Gastrocnemius medialis (tissue), 4 donors: ENCODE results near the gene MED25. TPM values are rescaled to one million over a fixed set of nuclear protein-coding genes. Genes with fewer than 3 reads are reported as not detected.

Experiments
- ATAC-seq, 2 donors: fragments of 150-250 bp; one replicate each; pipeline ENCODE4 v1.9.1; 2016
- DNase-seq, 2 donors: peaks; one replicate each; pipeline ENCODE4 v3.0.0-alpha.2; 2019
- H3K27ac ChIP-seq, 4 donors: fragments of 200-600 bp; sonication (generic); 1 replicate in 1 of 4; 2 replicates in 3 of 4; pipeline ENCODE4 v1.5.1; 2016 to 2018; ENCODE audit warnings: mild to moderate bottlenecking in 2 of 4, moderate library complexity in 1 of 4
- H3K27me3 ChIP-seq, 3 donors: fragments of 200-600 bp; sonication (generic) in 2 of 3; 1 replicate in 1 of 3; 2 replicates in 2 of 3; pipeline versions ENCODE4 v1.5.1 to v1.6.0; 2016 to 2019; ENCODE audit warnings: mild to moderate bottlenecking in 1 of 3, moderate library complexity in 1 of 3
- H3K36me3 ChIP-seq, 2 donors: fragments of 200-600 bp; sonication (generic) in 1 of 2; one replicate each; pipeline ENCODE4 v1.5.1; 2017 to 2018
- H3K4me1 ChIP-seq, 2 donors: fragments of 200-600 bp; sonication (generic) in 1 of 2; one replicate each; pipeline ENCODE4 v1.5.1; 2016 to 2017; ENCODE audit warnings: mild to moderate bottlenecking in 2 of 2
- H3K4me3 ChIP-seq, 4 donors: fragments of 200-600 bp; sonication (generic) in 3 of 4; 1 replicate in 1 of 4; 2 replicates in 3 of 4; pipeline ENCODE4 v1.5.1; 2016 to 2019; ENCODE audit warnings: mild to moderate bottlenecking in 2 of 4
- H3K9me3 ChIP-seq, 3 donors: fragments of 200-600 bp; sonication (generic) in 2 of 3; 1 replicate in 1 of 3; 2 replicates in 2 of 3; pipeline ENCODE4 v1.5.1; 2016 to 2019
- CTCF ChIP-seq, 5 experiments: fragments of 450-650 bp in 3 of 5; fragments of 200-600 bp in 2 of 5; sonication (generic) in 2 of 5; IDR thresholded peaks in 4 of 5; conservative IDR thresholded peaks in 1 of 5; 1 replicate in 4 of 5; 2 replicates in 1 of 5; pipeline ENCODE4 v1.5.1; 2016 to 2019; ENCODE audit warnings: antibody characterized with exemption in 5 of 5, mild to moderate bottlenecking in 3 of 5, moderate library complexity in 3 of 5
- POLR2A ChIP-seq, 2 donors: fragments of 450-650 bp; IDR thresholded peaks; one replicate each; pipeline ENCODE4 v1.6.1; 2017; ENCODE audit warnings: antibody characterized with exemption in 2 of 2, mild to moderate bottlenecking in 2 of 2, moderate library complexity in 2 of 2
- in situ Hi-C, 4 donors: fragments of 200-750 bp; cut with MboI; loops; one replicate each; pipeline versions ENCODE4 v1.15.0 to v1.8.0; 2017; ENCODE audit warnings: low sequenced_read_pairs in 4 of 4
- intact Hi-C: fragments of 100-400 bp; cut with DNase I; formaldehyde crosslinking; loops from one replicate; pipeline ENCODE4 v1.15.1; 2023; ENCODE audit warnings: low total_unique reads
- total RNA-seq, 4 donors: library from RNA; depleted of rRNA; stranded (reverse); fragments of >200 nt; gene quantifications; one replicate each; pipeline versions ENCODE4 v1.1.0 to v1.2.3, GENCODE V29; 2016

The MED25 gene
- total RNA-seq, 4 donors from 2014 or later, result 46.6 to 105 (median 78.7) TPM

GRCh38 chr19:49840321-49840720, 22.2 kb downstream of the MED25 start:
- Histone ChIP-seq H3K9me3 (no peaks in the 10 kb centered on the region), H3K27ac (peak overlapping the region; percentile 79 to 96 (median 92)), H3K36me3 (peaks cover 0 to 52% of the 10 kb centered on the region in 2 donors), H3K4me1 (peaks cover 17 to 21% of the 10 kb centered on the region in 2 donors), H3K4me3 (no peak overlapping the region), H3K27me3 (no peaks in the 10 kb centered on the region)
- TF ChIP-seq POLR2A (IDR thresholded peaks at IDR 0.05) (no peak), CTCF (IDR thresholded peaks at IDR 0.05 in 4 of 5, conservative IDR thresholded peaks at IDR 0.05 in 1 of 5) (no peak)
- DNase-seq (no peak), ATAC-seq (no peak)
- in situ Hi-C loops (no loop called here), intact Hi-C loops (no loop called here)

- intact Hi-C loops (no loop called here), in situ Hi-C loops (no loop called here)
- Histone ChIP-seq H3K4me1 (peaks cover 17 to 21% of the 10 kb centered on the region in 2 donors), H3K4me3 (no peak overlapping the region), H3K27ac (peak overlapping the region; percentile 79 to 96 (median 92)), H3K27me3 (no peaks in the 10 kb centered on the region), H3K36me3 (peaks cover 0 to 47% of the 10 kb centered on the region in 2 donors), H3K9me3 (no peaks in the 10 kb centered on the region)
- ATAC-seq, result no peak
- TF ChIP-seq POLR2A (IDR thresholded peaks at IDR 0.05), result no peak
- no peak for TF ChIP-seq CTCF (IDR thresholded peaks at IDR 0.05 in 4 of 5, conservative IDR thresholded peaks at IDR 0.05 in 1 of 5)
- DNase-seq, result no peak
These were observed 22.7 kb downstream of the MED25 start for GRCh38 chr19:49840736-49841249.

- H3K4me1 ChIP-seq, result peaks cover 17 to 21% of the 10 kb centered on the region in 2 donors
- ATAC-seq (peak in 1 of 2 donors; percentile 34), DNase-seq (peak in 1 of 2 donors; percentile 38)
- H3K27ac ChIP-seq, result peak overlapping the region; percentile 79 to 96 (median 92)
- H3K27me3 ChIP-seq, result no peaks in the 10 kb centered on the region
- no peak for TF ChIP-seq POLR2A (IDR thresholded peaks at IDR 0.05)
- TF ChIP-seq CTCF (IDR thresholded peaks at IDR 0.05 in 4 of 5, conservative IDR thresholded peaks at IDR 0.05 in 1 of 5), result no peak
- peaks cover 0 to 22% of the 10 kb centered on the region in 2 donors for H3K36me3 ChIP-seq
- intact Hi-C loops (loop anchor here (2.0 kb wide), 1 partner anchor 14 kb away; no protein-coding TSS in a partner anchor), in situ Hi-C loops (no loop called here)
- no peak overlapping the region for H3K4me3 ChIP-seq
- H3K9me3 ChIP-seq, result no peaks in the 10 kb centered on the region
These were observed 25.2 kb downstream of the MED25 start for GRCh38 chr19:49843265-49843664.

- Histone ChIP-seq H3K27me3 (no peaks in the 10 kb centered on the region), H3K36me3 (peaks cover 0 to 11% of the 10 kb centered on the region in 2 donors), H3K9me3 (no peaks in the 10 kb centered on the region), H3K4me3 (peak overlapping the region in 1 of 4 donors; percentile 7), H3K27ac (peak overlapping the region; percentile 79 to 96 (median 92)), H3K4me1 (peaks cover 17% of the 10 kb centered on the region in 2 donors)
- no peak for TF ChIP-seq POLR2A (IDR thresholded peaks at IDR 0.05)
- peak in 1 of 5 experiments; percentile 9 for TF ChIP-seq CTCF (IDR thresholded peaks at IDR 0.05 in 4 of 5, conservative IDR thresholded peaks at IDR 0.05 in 1 of 5)
- in situ Hi-C loops, result no loop called here
- intact Hi-C loops, result no loop called here
- ATAC-seq, result peak; percentile 70 to 81
- peak; percentile 65 to 89 for DNase-seq
These were observed 26.3 kb downstream of the MED25 start for GRCh38 chr19:49844138-49845095.
